ENCODE measurements around the gene SLC4A5. TPM values are rescaled to one million over a fixed set of nuclear protein-coding genes. Genes with fewer than 3 reads are reported as not detected.

The SLC4A5 gene
- total and polyA plus RNA-seq, 4 donors: 0.85 to 9.6 (median 3.9) TPM

- H3K9ac ChIP-seq (ENCODE audit: insufficient read depth in 1 of 2, low read length in 2 of 2): no peak overlapping the region
- H3K4me1 ChIP-seq (ENCODE audit: control insufficient read depth in 5 of 5, insufficient read depth in 5 of 5, low read length in 5 of 5): peaks cover 9 to 46% (median 15%) of the 10 kb centered on the region in 5 donors
- TF ChIP-seq CTCF (IDR thresholded peaks at IDR 0.05; ENCODE audit: control extremely low read depth, extremely low read depth): no peak
- H3K4me3 ChIP-seq: no peak overlapping the region
- DNase-seq (no peak), ATAC-seq (ENCODE audit: insufficient read depth, low FRiP score) (no peak)
- H3K9me3 ChIP-seq (ENCODE audit: control insufficient read depth in 4 of 4, insufficient read depth in 3 of 4, low read length in 3 of 4): no peaks in the 10 kb centered on the region
- H3K36me3 ChIP-seq (ENCODE audit: control insufficient read depth in 4 of 4, insufficient read depth in 4 of 4, low read length in 4 of 4): peaks cover 0 to 10% (median 3%) of the 10 kb centered on the region in 4 donors
- 63 to 82% methylated on average over 3 of the region's 3 CpGs for WGBS, 2 donors
- no peak overlapping the region for H3K27ac ChIP-seq (ENCODE audit: low read depth in 1 of 2, low read length in 1 of 2)
- no peaks in the 10 kb centered on the region for H3K27me3 ChIP-seq (ENCODE audit: control insufficient read depth in 3 of 3, insufficient read depth in 3 of 3, low read length in 2 of 3)
These were observed 40.8 kb upstream of the SLC4A5 start for GRCh38 chr2:74384051-74384450.

- 24 to 43% methylated on average over 1 of the region's 1 CpG for WGBS, 2 donors
- TF ChIP-seq CTCF (IDR thresholded peaks at IDR 0.05; ENCODE audit: control extremely low read depth, extremely low read depth): no peak
- ATAC-seq (ENCODE audit: insufficient read depth, low FRiP score) (peak; percentile 42), DNase-seq (peak in 1 of 3 donors; percentile 17)
- peak overlapping the region; percentile 49 to 75 for H3K27ac ChIP-seq (ENCODE audit: low read depth in 1 of 2, low read length in 1 of 2)
- no peaks in the 10 kb centered on the region for H3K9me3 ChIP-seq (ENCODE audit: control insufficient read depth in 4 of 4, insufficient read depth in 3 of 4, low read length in 3 of 4)
- H3K9ac ChIP-seq (ENCODE audit: insufficient read depth in 1 of 2, low read length in 2 of 2): no peak overlapping the region
- no peak overlapping the region for H3K4me3 ChIP-seq
- H3K27me3 ChIP-seq (ENCODE audit: control insufficient read depth in 3 of 3, insufficient read depth in 3 of 3, low read length in 2 of 3): no peaks in the 10 kb centered on the region
- peaks cover 0 to 14% (median 3%) of the 10 kb centered on the region in 4 donors for H3K36me3 ChIP-seq (ENCODE audit: control insufficient read depth in 4 of 4, insufficient read depth in 4 of 4, low read length in 4 of 4)
- H3K4me1 ChIP-seq (ENCODE audit: control insufficient read depth in 5 of 5, insufficient read depth in 5 of 5, low read length in 5 of 5): peaks cover 9 to 38% (median 15%) of the 10 kb centered on the region in 5 donors
These were observed 40.0 kb upstream of the SLC4A5 start for GRCh38 chr2:74383254-74383653.

GRCh38 chr2:74381751-74382150, 38.5 kb upstream of the SLC4A5 start:
- Histone ChIP-seq H3K27me3 (ENCODE audit: control insufficient read depth in 3 of 3, insufficient read depth in 3 of 3, low read length in 2 of 3) (no peaks in the 10 kb centered on the region), H3K9me3 (ENCODE audit: control insufficient read depth in 4 of 4, insufficient read depth in 3 of 4, low read length in 3 of 4) (no peaks in the 10 kb centered on the region), H3K4me3 (no peak overlapping the region), H3K36me3 (ENCODE audit: control insufficient read depth in 4 of 4, insufficient read depth in 4 of 4, low read length in 4 of 4) (peaks cover 4 to 24% (median 10%) of the 10 kb centered on the region in 4 donors), H3K9ac (ENCODE audit: insufficient read depth in 1 of 2, low read length in 2 of 2) (no peak overlapping the region), H3K4me1 (ENCODE audit: control insufficient read depth in 5 of 5, insufficient read depth in 5 of 5, low read length in 5 of 5) (peaks cover 9 to 24% (median 15%) of the 10 kb centered on the region in 5 donors), H3K27ac (ENCODE audit: low read depth in 1 of 2, low read length in 1 of 2) (peak overlapping the region in 1 of 2 donors; percentile 8)
- no peak for TF ChIP-seq CTCF (IDR thresholded peaks at IDR 0.05; ENCODE audit: control extremely low read depth, extremely low read depth)
- WGBS, 2 donors: 63 to 86% methylated on average over 3 of the region's 3 CpGs
- ATAC-seq (ENCODE audit: insufficient read depth, low FRiP score): no peak
- no peak for DNase-seq

All from lung (tissue), 12 donors.